Fibroblast of the aortic adventitia (primary cell): ENCODE measurements around the gene CAMK2B. TPM values are rescaled to one million over a fixed set of nuclear protein-coding genes. Genes with fewer than 3 reads are reported as not detected.

Source experiments
- DNase-seq: peaks from one replicate; pipeline ENCODE4 v3.0.0-alpha.2; 2010; ENCODE audit warnings: low read depth
- H3K4me3 ChIP-seq: 2 replicates; pipeline ENCODE4 v1.5.1; 2011; ENCODE audit warnings: low read depth, mild to moderate bottlenecking, control low read depth, low read length, moderate library complexity
- CTCF ChIP-seq: IDR thresholded peaks from 2 replicates; pipeline ENCODE4 v1.5.1; 2011; ENCODE audit warnings: mild to moderate bottlenecking, low read length, control low read depth, inconsistent platforms; ENCODE audit not compliant: insufficient read depth
- total RNA-seq: library from RNA; depleted of rRNA; stranded (reverse); fragments of >200 nt; gene quantifications from 2 replicates; pipeline ENCODE4 v1.2.3, GENCODE V29; 2012; ENCODE audit warnings: low replicate concordance

The CAMK2B gene
- total RNA-seq, 1 donor, result 6.4 TPM

- no peak for TF ChIP-seq CTCF
- H3K4me3 ChIP-seq, result no peak overlapping the region
- no peak for DNase-seq
Observed at GRCh38 chr7:44266526-44266925, 58.9 kb downstream of the CAMK2B start.

GRCh38 chr7:44265728-44266127 lies 59.7 kb downstream of the CAMK2B start:
- TF ChIP-seq CTCF, result no peak
- DNase-seq, result no peak
- no peak overlapping the region for H3K4me3 ChIP-seq

GRCh38 chr7:44264221-44264931 lies 61.0 kb downstream of the CAMK2B start:
- DNase-seq, result no peak
- H3K4me3 ChIP-seq, result no peak overlapping the region
- no peak for TF ChIP-seq CTCF

GRCh38 chr7:44263326-44264082 lies 61.9 kb downstream of the CAMK2B start:
- no peak for TF ChIP-seq CTCF
- H3K4me3 ChIP-seq, result no peak overlapping the region
- peak; percentile 6 for DNase-seq

GRCh38 chr7:44262031-44262430 lies 63.4 kb downstream of the CAMK2B start:
- H3K4me3 ChIP-seq, result no peak overlapping the region
- no peak for DNase-seq
- TF ChIP-seq CTCF, result no peak

GRCh38 chr7:44261240-44261639 lies 64.2 kb downstream of the CAMK2B start:
- DNase-seq, result no peak
- H3K4me3 ChIP-seq, result no peak overlapping the region
- no peak for TF ChIP-seq CTCF
